HFF-Myc (cell line): ENCODE results near the gene POLD1.
A peak's percentile ranks its signal among the peaks of the same experiment; 100 is the strongest.
"Not testable (repeated sequence)": the region's sequence is repeated elsewhere in the genome, so short reads cannot be mapped to it uniquely, and the experiment has no call there.

Source experiments
- DNase-seq: peaks from one replicate; pipeline ENCODE4 v3.0.0-alpha.2; 2011; ENCODE audit warnings: low read depth; ENCODE audit errors: extremely low read depth
- H3K4me3 ChIP-seq: replicated peaks from 2 replicates; pipeline ENCODE4 v1.5.1; 2011; ENCODE audit warnings: low read depth, mild to moderate bottlenecking, control low read depth, low read length
- CTCF ChIP-seq: IDR thresholded peaks from 2 replicates; pipeline ENCODE4 v1.5.1; 2012; ENCODE audit warnings: mild to moderate bottlenecking, low read depth, low read length, control low read depth; ENCODE audit errors: missing control alignments

The POLD1 gene

GRCh38 chr19:50432221-50433028, 48.3 kb downstream of the POLD1 start, which contains the start of gene MYBPC2:
TSS of gene MYBPC2 (plus strand) at chr19:50432892. CDS start at chr19:50432954, 62 bp downstream.
- H3K4me3 ChIP-seq, result peak within 1 kb of the TSS; percentile 38
- no peak for DNase-seq
- no peak for TF ChIP-seq CTCF

- TF ChIP-seq CTCF, result no peak
- no peak for DNase-seq
- H3K4me3 ChIP-seq, result no peak overlapping the region
Measured at GRCh38 chr19:50433201-50434180, 49.3 kb downstream of the POLD1 start.

- no peak overlapping the region for H3K4me3 ChIP-seq
- no peak for TF ChIP-seq CTCF
- DNase-seq, result no peak
Measured at GRCh38 chr19:50434525-50434924, 50.4 kb downstream of the POLD1 start.

GRCh38 chr19:50435221-50435620, 51.1 kb downstream of the POLD1 start:
- TF ChIP-seq CTCF, result no peak
- no peak overlapping the region for H3K4me3 ChIP-seq

DNA sequence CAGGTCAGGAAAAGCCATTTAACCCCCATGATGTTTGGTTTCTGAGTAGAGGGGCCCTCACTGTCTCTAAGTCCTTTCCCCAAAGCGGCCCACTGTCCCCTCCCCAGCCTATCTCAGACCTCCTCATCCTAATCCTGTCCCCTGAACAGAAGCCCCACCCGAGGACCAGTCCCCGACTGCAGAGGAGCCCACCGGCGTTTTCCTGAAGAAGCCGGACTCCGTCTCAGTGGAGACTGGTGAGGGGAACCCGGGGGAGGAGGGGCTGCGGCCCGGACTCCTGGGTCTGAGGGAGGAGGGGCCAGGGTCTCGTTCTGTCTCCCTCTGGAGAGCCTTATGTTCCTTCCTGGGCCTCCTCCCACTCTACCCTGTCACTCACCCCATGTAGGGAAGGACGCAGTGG, 51.5 kb downstream of the POLD1 start:
- DNase-seq, result no peak
- H3K4me3 ChIP-seq, result no peak overlapping the region
- no peak for TF ChIP-seq CTCF

More at GRCh38 chr19:50435221-50435620, 51.1 kb downstream of the POLD1 start:
- no peak for DNase-seq

GRCh38 chr19:50437862-50438449, 53.8 kb downstream of the POLD1 start:
- no peak overlapping the region for H3K4me3 ChIP-seq
- TF ChIP-seq CTCF, result no peak
- DNase-seq, result no peak

DNA sequence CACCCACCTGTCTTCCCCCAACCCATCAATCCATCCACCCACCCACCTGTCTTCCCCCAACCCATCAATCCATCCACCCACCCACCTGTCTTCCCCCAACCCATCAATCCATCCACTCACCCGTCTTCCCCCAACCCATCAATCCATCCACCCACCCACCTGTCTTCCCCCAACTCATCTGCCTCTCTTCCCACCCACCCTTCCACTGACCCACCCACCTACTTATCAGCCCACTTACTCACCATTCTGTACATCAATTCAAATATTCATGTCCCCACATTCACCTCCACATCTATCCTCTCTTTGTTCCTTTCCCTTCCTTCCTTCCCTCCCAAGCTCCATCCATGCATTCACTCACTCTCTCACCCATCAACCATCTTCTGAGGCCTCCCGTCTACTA, 55.0 kb downstream of the POLD1 start:
- not testable (repeated sequence) for H3K4me3 ChIP-seq, DNase-seq
